DOHH2 (cell line): Measurements from ENCODE around the gene DNAH1.

Experiments used
- EZH2phosphoT487 ChIP-seq: fragments of 200-600 bp; sonication (generic); IDR thresholded peaks from 2 replicates; pipeline ENCODE4 v1.6.1; 2017; ENCODE audit warnings: borderline replicate concordance, mild to moderate bottlenecking, antibody characterized with exemption, low read length, moderate library complexity, mixed read lengths
- TF ChIP-seq, protein P1 (sequence below): fragments of 200-600 bp; sonication (generic); IDR thresholded peaks from one replicate; pipeline ENCODE4 v1.5.1; 2014; ENCODE audit warnings: antibody characterized with exemption, mild to moderate bottlenecking, low read depth, low read length; ENCODE audit not compliant: poor library complexity, severe bottlenecking

DNA sequence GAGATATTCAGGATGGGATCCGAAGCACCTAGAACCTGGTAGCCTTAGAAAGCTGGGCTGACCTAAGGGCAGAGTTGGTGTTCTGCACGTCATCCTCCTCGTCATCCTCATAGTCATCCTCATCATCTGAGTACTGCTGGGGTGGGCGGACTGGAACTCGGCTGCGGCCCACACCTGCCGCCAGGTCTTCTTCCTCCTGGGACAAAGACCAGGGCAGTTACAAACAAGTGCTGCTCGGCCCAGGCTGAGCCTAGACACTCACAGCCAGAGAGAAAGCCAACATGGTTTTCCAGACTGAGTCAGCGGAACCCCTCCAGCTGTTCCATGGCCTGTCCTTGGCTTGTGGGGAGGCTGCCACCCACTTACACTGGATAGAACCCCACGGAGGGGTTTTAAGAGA, 88.3 kb downstream of the DNAH1 start:
- TF ChIP-seq, protein P1, sequence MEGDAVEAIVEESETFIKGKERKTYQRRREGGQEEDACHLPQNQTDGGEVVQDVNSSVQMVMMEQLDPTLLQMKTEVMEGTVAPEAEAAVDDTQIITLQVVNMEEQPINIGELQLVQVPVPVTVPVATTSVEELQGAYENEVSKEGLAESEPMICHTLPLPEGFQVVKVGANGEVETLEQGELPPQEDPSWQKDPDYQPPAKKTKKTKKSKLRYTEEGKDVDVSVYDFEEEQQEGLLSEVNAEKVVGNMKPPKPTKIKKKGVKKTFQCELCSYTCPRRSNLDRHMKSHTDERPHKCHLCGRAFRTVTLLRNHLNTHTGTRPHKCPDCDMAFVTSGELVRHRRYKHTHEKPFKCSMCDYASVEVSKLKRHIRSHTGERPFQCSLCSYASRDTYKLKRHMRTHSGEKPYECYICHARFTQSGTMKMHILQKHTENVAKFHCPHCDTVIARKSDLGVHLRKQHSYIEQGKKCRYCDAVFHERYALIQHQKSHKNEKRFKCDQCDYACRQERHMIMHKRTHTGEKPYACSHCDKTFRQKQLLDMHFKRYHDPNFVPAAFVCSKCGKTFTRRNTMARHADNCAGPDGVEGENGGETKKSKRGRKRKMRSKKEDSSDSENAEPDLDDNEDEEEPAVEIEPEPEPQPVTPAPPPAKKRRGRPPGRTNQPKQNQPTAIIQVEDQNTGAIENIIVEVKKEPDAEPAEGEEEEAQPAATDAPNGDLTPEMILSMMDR = no peak
- TF ChIP-seq EZH2phosphoT487 = no peak
